Endothelial cell (in vitro differentiated cells): ENCODE data around the gene KCNB1. TPM values are rescaled to one million over a fixed set of nuclear protein-coding genes. Genes with fewer than 3 reads are reported as not detected.

Experiments
- DNase-seq: peaks from one replicate; pipeline ENCODE4 v3.0.0; 2021; ENCODE audit warnings: low spot score
- H3K27ac Mint-ChIP-seq: one replicate; pipeline ENCODE4 v1.8.0; 2021; ENCODE audit warnings: mixed read lengths, inconsistent platforms; ENCODE audit not compliant: unreplicated experiment
- H3K27me3 Mint-ChIP-seq: one replicate; pipeline ENCODE4 v1.8.0; 2021; ENCODE audit warnings: mild to moderate bottlenecking, moderate library complexity, mixed read lengths, inconsistent platforms; ENCODE audit not compliant: unreplicated experiment
- H3K36me3 Mint-ChIP-seq: one replicate; pipeline ENCODE4 v1.8.0; 2021; ENCODE audit warnings: mild to moderate bottlenecking, low read depth, mixed read lengths, inconsistent platforms; ENCODE audit not compliant: unreplicated experiment
- H3K4me1 Mint-ChIP-seq: one replicate; pipeline ENCODE4 v1.8.0; 2021; ENCODE audit warnings: mild to moderate bottlenecking, mixed read lengths, inconsistent platforms; ENCODE audit not compliant: unreplicated experiment
- H3K4me3 Mint-ChIP-seq: one replicate; pipeline ENCODE4 v1.8.0; 2021; ENCODE audit warnings: mild to moderate bottlenecking, mixed read lengths, inconsistent platforms; ENCODE audit not compliant: unreplicated experiment
- H3K9me3 Mint-ChIP-seq: one replicate; pipeline ENCODE4 v1.8.0; 2021; ENCODE audit warnings: mixed read lengths, inconsistent platforms; ENCODE audit not compliant: unreplicated experiment
- total RNA-seq: library from RNA; stranded (reverse); fragmentation: NEBNext Ultra II Directional; extraction: Animal tissue kit (Norgen Biotek cat#: 25700); gene quantifications from one replicate; pipeline ENCODE4 v1.2.1, GENCODE V29; 2021; ENCODE audit not compliant: unreplicated experiment
- TF ChIP-seq, protein P1 (sequence below): fragments of 200-600 bp; sonication (generic); IDR thresholded peaks from one replicate; pipeline ENCODE4 v1.5.0; 2021; ENCODE audit warnings: antibody characterized with exemption; ENCODE audit not compliant: unreplicated experiment

KCNB1 gene
- total RNA-seq, 1 donor from 2014 or later, result 0.36 TPM

DNA sequence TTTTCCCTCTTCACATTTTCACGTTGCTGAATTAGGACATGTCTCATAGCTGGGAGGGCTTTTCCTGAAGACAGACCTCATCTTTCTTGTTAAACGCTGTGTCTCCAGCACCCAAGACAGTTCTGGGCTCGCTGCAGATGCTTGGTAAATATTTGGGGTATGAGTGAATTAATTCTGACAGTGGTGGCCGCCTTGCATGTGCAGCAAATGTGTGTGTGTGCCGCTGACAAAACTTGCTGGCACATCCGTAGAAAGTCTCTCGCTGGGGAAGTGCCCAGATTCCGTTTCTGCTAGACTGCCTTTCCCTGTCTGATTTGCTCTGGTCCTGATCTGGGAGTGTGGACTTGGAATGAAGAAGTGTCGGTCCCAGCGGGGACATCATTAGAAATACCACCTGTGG lies 156.4 kb downstream of the KCNB1 start:
- no peaks in the 10 kb centered on the region for H3K9me3 Mint-ChIP-seq
- H3K4me1 Mint-ChIP-seq, result peaks cover 37% of the 10 kb centered on the region
- peaks cover 3% of the 10 kb centered on the region for H3K36me3 Mint-ChIP-seq
- no peak for DNase-seq
- H3K4me3 Mint-ChIP-seq, result no peak overlapping the region
- peaks cover 16% of the 10 kb centered on the region for H3K27me3 Mint-ChIP-seq
- TF ChIP-seq, protein P1, sequence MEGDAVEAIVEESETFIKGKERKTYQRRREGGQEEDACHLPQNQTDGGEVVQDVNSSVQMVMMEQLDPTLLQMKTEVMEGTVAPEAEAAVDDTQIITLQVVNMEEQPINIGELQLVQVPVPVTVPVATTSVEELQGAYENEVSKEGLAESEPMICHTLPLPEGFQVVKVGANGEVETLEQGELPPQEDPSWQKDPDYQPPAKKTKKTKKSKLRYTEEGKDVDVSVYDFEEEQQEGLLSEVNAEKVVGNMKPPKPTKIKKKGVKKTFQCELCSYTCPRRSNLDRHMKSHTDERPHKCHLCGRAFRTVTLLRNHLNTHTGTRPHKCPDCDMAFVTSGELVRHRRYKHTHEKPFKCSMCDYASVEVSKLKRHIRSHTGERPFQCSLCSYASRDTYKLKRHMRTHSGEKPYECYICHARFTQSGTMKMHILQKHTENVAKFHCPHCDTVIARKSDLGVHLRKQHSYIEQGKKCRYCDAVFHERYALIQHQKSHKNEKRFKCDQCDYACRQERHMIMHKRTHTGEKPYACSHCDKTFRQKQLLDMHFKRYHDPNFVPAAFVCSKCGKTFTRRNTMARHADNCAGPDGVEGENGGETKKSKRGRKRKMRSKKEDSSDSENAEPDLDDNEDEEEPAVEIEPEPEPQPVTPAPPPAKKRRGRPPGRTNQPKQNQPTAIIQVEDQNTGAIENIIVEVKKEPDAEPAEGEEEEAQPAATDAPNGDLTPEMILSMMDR, result no peak
- peak overlapping the region; percentile 81 for H3K27ac Mint-ChIP-seq

GRCh38 chr20:49324306-49324705 lies 158.2 kb downstream of the KCNB1 start:
- no peak overlapping the region for H3K4me3 Mint-ChIP-seq
- DNase-seq, result no peak
- peaks cover 3% of the 10 kb centered on the region for H3K36me3 Mint-ChIP-seq
- H3K27me3 Mint-ChIP-seq, result peaks cover 16% of the 10 kb centered on the region
- peaks cover 37% of the 10 kb centered on the region for H3K4me1 Mint-ChIP-seq
- peak overlapping the region; percentile 86 for H3K27ac Mint-ChIP-seq
- TF ChIP-seq, protein P1, result no peak
- no peaks in the 10 kb centered on the region for H3K9me3 Mint-ChIP-seq

- DNase-seq, result peak; percentile 42
- peaks cover 43% of the 10 kb centered on the region for H3K4me1 Mint-ChIP-seq
- TF ChIP-seq, protein P1, result no peak
- H3K27me3 Mint-ChIP-seq, result peaks cover 18% of the 10 kb centered on the region
- H3K4me3 Mint-ChIP-seq, result no peak overlapping the region
- H3K27ac Mint-ChIP-seq, result peak overlapping the region; percentile 86
- H3K36me3 Mint-ChIP-seq, result peaks cover 9% of the 10 kb centered on the region
- H3K9me3 Mint-ChIP-seq, result no peaks in the 10 kb centered on the region
Observed at GRCh38 chr20:49323622-49324238, 158.7 kb downstream of the KCNB1 start.

GRCh38 chr20:49320460-49320859 lies 162.0 kb downstream of the KCNB1 start:
- H3K9me3 Mint-ChIP-seq, result no peaks in the 10 kb centered on the region
- TF ChIP-seq, protein P1, result peak; percentile 18
- peaks cover 33% of the 10 kb centered on the region for H3K4me1 Mint-ChIP-seq
- peak; percentile 46 for DNase-seq
- H3K36me3 Mint-ChIP-seq, result peaks cover 9% of the 10 kb centered on the region
- no peak overlapping the region for H3K27ac Mint-ChIP-seq
- peaks cover 20% of the 10 kb centered on the region for H3K27me3 Mint-ChIP-seq
- no peak overlapping the region for H3K4me3 Mint-ChIP-seq

- H3K4me1 Mint-ChIP-seq, result peaks cover 22% of the 10 kb centered on the region
- DNase-seq, result no peak
- peak overlapping the region; percentile 88 for H3K4me3 Mint-ChIP-seq
- peaks cover 12% of the 10 kb centered on the region for H3K27me3 Mint-ChIP-seq
- TF ChIP-seq, protein P1, result no peak
- H3K27ac Mint-ChIP-seq, result no peak overlapping the region
- peaks cover 6% of the 10 kb centered on the region for H3K36me3 Mint-ChIP-seq
- no peaks in the 10 kb centered on the region for H3K9me3 Mint-ChIP-seq
Observed at GRCh38 chr20:49319208-49319809, 163.2 kb downstream of the KCNB1 start.
